MCF 10A (cell line): ENCODE measurements around the gene DCAF7. TPM values are rescaled to one million over a fixed set of nuclear protein-coding genes. Genes with fewer than 3 reads are reported as not detected.

Experiments
- BruUV-seq: library from RNA; stranded (reverse); fragments of 400-500 nt; replicated peaks from 2 replicates; lab custom pipeline; 2021; lab: Mats Ljungman, UMichigan
- CTCF ChIA-PET: fragments of 300-600 bp; sonication (Branson Sonifier 250); formaldehyde crosslinking; extraction: SDS; loops from one replicate; lab custom pipeline; 2021; ENCODE audit warnings: antibody characterized with exemption, inconsistent platforms; lab: Yijun Ruan, JAX
- POLR2A ChIA-PET: fragments of 300-600, 350-650 bp; sonication (Branson Sonifier 250); formaldehyde crosslinking; extraction: SDS; loops from one replicate; lab custom pipeline; 2020; ENCODE audit warnings: antibody characterized with exemption, inconsistent platforms; lab: Yijun Ruan, JAX
- DNase-seq: peaks from one replicate; pipeline ENCODE4 v3.0.0-alpha.2; 2018; ENCODE audit not compliant: unreplicated experiment
- H3K27ac Mint-ChIP-seq: one replicate; pipeline ENCODE4 v1.8.0; 2022; ENCODE audit warnings: mild to moderate bottlenecking, low read depth, mixed read lengths; ENCODE audit not compliant: unreplicated experiment
- H3K27me3 Mint-ChIP-seq: one replicate; pipeline ENCODE4 v1.8.0; 2022; ENCODE audit warnings: mixed read lengths; ENCODE audit not compliant: insufficient read depth, unreplicated experiment
- H3K36me3 Mint-ChIP-seq: one replicate; pipeline ENCODE4 v1.8.0; 2022; ENCODE audit warnings: mild to moderate bottlenecking, moderate library complexity, mixed read lengths; ENCODE audit not compliant: insufficient read depth, unreplicated experiment
- H3K4me1 Mint-ChIP-seq: one replicate; pipeline ENCODE4 v1.8.0; 2022; ENCODE audit warnings: mixed read lengths; ENCODE audit not compliant: insufficient read depth, unreplicated experiment
- H3K4me3 Mint-ChIP-seq: one replicate; pipeline ENCODE4 v1.8.0; 2022; ENCODE audit warnings: mild to moderate bottlenecking, moderate library complexity, mixed read lengths; ENCODE audit not compliant: unreplicated experiment
- H3K9me3 Mint-ChIP-seq: one replicate; pipeline ENCODE4 v1.8.0; 2022; ENCODE audit warnings: mixed read lengths; ENCODE audit not compliant: unreplicated experiment
- CTCF ChIP-seq: fragments of 200-600 bp; IDR thresholded peaks from one replicate; pipeline ENCODE4 v1.8.0; 2022; ENCODE audit warnings: antibody characterized with exemption, mild to moderate bottlenecking; ENCODE audit not compliant: unreplicated experiment
- intact Hi-C: fragments of 100-400 bp; cut with micrococcal nuclease; formaldehyde crosslinking; loops from 2 replicates; pipeline ENCODE4 v1.14.1; 2022
- total RNA-seq: library from RNA; stranded (reverse); gene quantifications from 2 replicates; pipeline ENCODE4 v1.2.3, GENCODE V29; 2022

The DCAF7 gene
- total RNA-seq, 1 experiment from 2014 or later, result 81.6 TPM

DNA sequence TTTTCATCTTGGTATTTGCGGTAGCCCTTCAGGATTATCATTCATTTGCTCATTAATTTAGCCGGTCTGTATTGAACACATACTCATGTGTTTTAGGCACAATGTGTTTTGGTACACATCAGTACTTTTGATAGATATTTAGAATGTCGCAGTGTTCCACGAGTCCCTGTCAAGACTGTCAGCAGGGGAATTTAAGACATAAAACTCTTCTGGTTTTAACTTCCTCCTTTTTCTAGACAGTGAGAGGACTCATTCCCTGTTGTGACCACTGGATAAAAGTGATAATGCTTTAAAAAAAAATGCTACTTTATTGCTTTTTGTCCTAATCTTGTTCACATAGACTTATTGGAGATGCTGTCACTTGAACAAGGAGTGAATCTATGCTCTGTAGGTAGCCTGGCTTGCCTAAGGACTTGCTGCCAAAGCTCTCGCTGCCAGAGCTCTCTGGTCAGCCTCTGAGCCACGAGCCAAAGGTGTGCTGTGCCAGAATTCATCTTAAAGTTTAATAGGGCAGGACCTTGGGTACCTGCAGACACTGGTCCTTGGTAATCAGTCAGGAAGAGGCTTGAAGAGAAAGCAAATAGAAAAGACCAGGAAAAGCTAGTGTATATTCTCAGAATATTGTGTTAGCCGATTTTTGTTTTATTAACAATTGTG lies 5.4 kb downstream of the DCAF7 start:
- CTCF ChIA-PET, result no interaction called here

GRCh38 chr17:63557416-63557815 lies 7.1 kb downstream of the DCAF7 start:
- Mint-ChIP-seq H3K36me3 (peaks cover 25% of the 10 kb centered on the region), H3K27me3 (no peaks in the 10 kb centered on the region), H3K4me1 (peaks cover 22% of the 10 kb centered on the region), H3K4me3 (no peak overlapping the region), H3K9me3 (peaks cover 10% of the 10 kb centered on the region), H3K27ac (no peak overlapping the region)
- ChIA-PET CTCF (interaction anchor here (0.6 kb wide), 1 partner anchor 38 kb away, joined by 5 read pairs; no protein-coding TSS in a partner anchor), POLR2A (no interaction called here)
- no TSS peak for BruUV-seq
- intact Hi-C loops, result no loop called here
- DNase-seq, result no peak
- no peak for TF ChIP-seq CTCF

More for the DNA sequence above, 5.4 kb downstream of the DCAF7 start:
- no peak for DNase-seq
- Mint-ChIP-seq H3K9me3 (peaks cover 10% of the 10 kb centered on the region), H3K27ac (no peak overlapping the region), H3K4me3 (no peak overlapping the region), H3K27me3 (no peaks in the 10 kb centered on the region), H3K4me1 (peaks cover 32% of the 10 kb centered on the region), H3K36me3 (peaks cover 27% of the 10 kb centered on the region)
- POLR2A ChIA-PET, result interaction anchor here (0.8 to 1.2 kb wide), 2 partner anchors 9 to 16 kb away, joined by 4 to 6 read pairs; no protein-coding TSS in a partner anchor
- TF ChIP-seq CTCF, result no peak
- intact Hi-C loops, result no loop called here
- BruUV-seq, result no TSS peak

GRCh38 chr17:63558441-63558840 lies 8.2 kb downstream of the DCAF7 start:
- Mint-ChIP-seq H3K4me1 (peaks cover 16% of the 10 kb centered on the region), H3K4me3 (no peak overlapping the region), H3K27me3 (no peaks in the 10 kb centered on the region), H3K27ac (no peak overlapping the region), H3K36me3 (peaks cover 17% of the 10 kb centered on the region), H3K9me3 (peaks cover 10% of the 10 kb centered on the region)
- BruUV-seq, result no TSS peak
- intact Hi-C loops, result no loop called here
- no peak for DNase-seq
- ChIA-PET CTCF (no interaction called here), POLR2A (interaction anchor here (1.0 to 2.7 kb wide), 2 partner anchors 8 to 39 kb away, joined by 4 to 10 read pairs; partner anchors contain the start of gene DCAF7)
- no peak for TF ChIP-seq CTCF

GRCh38 chr17:63561819-63562218 lies 11.5 kb downstream of the DCAF7 start:
- no peak overlapping the region for H3K27ac Mint-ChIP-seq
- no peak for DNase-seq
- no peak overlapping the region for H3K4me3 Mint-ChIP-seq
- ChIA-PET CTCF (no interaction called here), POLR2A (interaction anchor here (0.7 to 1.0 kb wide), 3 partner anchors 11 to 862 kb away, joined by 3 to 4 read pairs (median 3); partner anchors contain the start of gene DCAF7)
- peaks cover 22% of the 10 kb centered on the region for H3K36me3 Mint-ChIP-seq
- H3K27me3 Mint-ChIP-seq, result no peaks in the 10 kb centered on the region
- TF ChIP-seq CTCF, result no peak
- H3K4me1 Mint-ChIP-seq, result peaks cover 15% of the 10 kb centered on the region
- intact Hi-C loops, result no loop called here
- no TSS peak for BruUV-seq
- H3K9me3 Mint-ChIP-seq, result peaks cover 8% of the 10 kb centered on the region
